Measurements from ENCODE around the gene CTTN. TPM values are rescaled to one million over a fixed set of nuclear protein-coding genes. Genes with fewer than 3 reads are reported as not detected.
A peak's percentile ranks its signal among the peaks of the same experiment; 100 is the strongest.

Gene CTTN
- total and polyA plus RNA-seq, 5 donors = 67.7 to 117 (median 84.7) TPM

GRCh38 chr11:70360211-70360610 lies 38.1 kb upstream of the CTTN start:
- no peak for ATAC-seq
- intact Hi-C loops (cut with DNase I) = no loop called here
- Histone ChIP-seq H3K4me3 (ENCODE audit: low read length) (no peak overlapping the region), H3K27me3 (ENCODE audit: control insufficient read depth, insufficient read depth) (no peaks in the 10 kb centered on the region), H3K4me1 (ENCODE audit: control insufficient read depth, insufficient read depth, low read length) (no peaks in the 10 kb centered on the region), H3K27ac (ENCODE audit: low read length) (no peak overlapping the region), H3K9me3 (ENCODE audit: control insufficient read depth, low read length) (no peaks in the 10 kb centered on the region)
- 57% methylated on average over 6 of the region's 6 CpGs for WGBS
- DNase-seq = peak in 2 of 3 donors; percentile 56 to 62

DNA sequence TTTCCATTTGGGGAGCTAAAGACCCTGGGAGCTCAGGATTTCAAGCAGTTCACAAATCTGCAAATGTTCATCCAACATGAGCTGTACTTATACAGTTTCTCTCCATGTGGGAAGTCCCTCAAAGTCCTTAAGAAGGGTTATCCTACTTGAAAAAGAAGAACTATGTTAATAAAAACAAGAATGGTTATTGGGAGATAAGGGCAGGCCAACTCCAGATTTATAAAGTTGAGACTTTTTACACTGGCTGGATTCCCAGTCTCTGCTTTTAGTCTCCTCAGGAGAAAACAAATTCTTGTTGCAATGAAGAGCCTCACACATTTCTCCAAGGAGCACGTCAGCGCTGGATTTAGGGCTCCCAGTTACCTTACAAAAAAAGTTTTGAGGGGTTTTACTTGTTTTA lies 34.2 kb upstream of the CTTN start:
- H3K4me1 ChIP-seq (ENCODE audit: control insufficient read depth, insufficient read depth, low read length) = no peaks in the 10 kb centered on the region
- WGBS = 67% methylated on average over 2 of the region's 2 CpGs
- DNase-seq (no peak), ATAC-seq (peak in 1 of 2 donors; percentile 63)
- no peak overlapping the region for H3K4me3 ChIP-seq (ENCODE audit: low read length)
- no peaks in the 10 kb centered on the region for H3K9me3 ChIP-seq (ENCODE audit: control insufficient read depth, low read length)
- intact Hi-C loops (cut with DNase I) = no loop called here
- no peaks in the 10 kb centered on the region for H3K27me3 ChIP-seq (ENCODE audit: control insufficient read depth, insufficient read depth)
- H3K27ac ChIP-seq (ENCODE audit: low read length) = no peak overlapping the region

- no peak overlapping the region for H3K4me3 ChIP-seq (ENCODE audit: low read length)
- ATAC-seq (no peak), DNase-seq (no peak)
- H3K9me3 ChIP-seq (ENCODE audit: control insufficient read depth, low read length) = no peaks in the 10 kb centered on the region
- H3K4me1 ChIP-seq (ENCODE audit: control insufficient read depth, insufficient read depth, low read length) = no peaks in the 10 kb centered on the region
- no peaks in the 10 kb centered on the region for H3K27me3 ChIP-seq (ENCODE audit: control insufficient read depth, insufficient read depth)
- intact Hi-C loops (cut with DNase I) = no loop called here
- WGBS = 83% methylated on average over 25 of the region's 25 CpGs
- H3K27ac ChIP-seq (ENCODE audit: low read length) = peak overlapping the region; percentile 38
Observed at GRCh38 chr11:70364745-70365543, 33.4 kb upstream of the CTTN start.

GRCh38 chr11:70365544-70365927 lies 32.8 kb upstream of the CTTN start:
- DNase-seq (no peak), ATAC-seq (no peak)
- Histone ChIP-seq H3K9me3 (ENCODE audit: control insufficient read depth, low read length) (no peaks in the 10 kb centered on the region), H3K27ac (ENCODE audit: low read length) (no peak overlapping the region), H3K4me3 (ENCODE audit: low read length) (no peak overlapping the region), H3K27me3 (ENCODE audit: control insufficient read depth, insufficient read depth) (no peaks in the 10 kb centered on the region), H3K4me1 (ENCODE audit: control insufficient read depth, insufficient read depth, low read length) (no peaks in the 10 kb centered on the region)
- WGBS = 89% methylated on average over 3 of the region's 3 CpGs
- intact Hi-C loops (cut with DNase I) = no loop called here

DNA sequence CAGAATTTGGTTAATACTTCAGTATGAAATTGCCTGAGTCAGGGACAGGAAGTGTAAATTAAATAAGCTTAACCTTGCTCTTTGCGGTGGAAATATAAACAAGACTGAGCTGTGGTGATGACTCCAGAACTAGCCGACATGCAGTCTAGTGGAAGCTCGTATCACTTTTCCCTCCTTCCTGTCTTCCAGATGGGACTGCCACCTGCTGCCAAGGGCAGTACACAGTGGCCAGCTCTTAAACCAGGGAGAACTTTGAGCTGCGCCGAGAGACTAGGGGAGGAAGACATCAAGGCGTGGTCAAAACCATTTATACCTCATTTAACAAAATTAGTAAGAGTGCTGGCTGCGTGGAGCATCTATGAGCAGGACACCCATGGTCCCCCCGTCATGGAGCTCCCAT lies 31.3 kb upstream of the CTTN start:
- Histone ChIP-seq H3K27me3 (ENCODE audit: control insufficient read depth, insufficient read depth) (no peaks in the 10 kb centered on the region), H3K4me3 (ENCODE audit: low read length) (no peak overlapping the region), H3K4me1 (ENCODE audit: control insufficient read depth, insufficient read depth, low read length) (no peaks in the 10 kb centered on the region), H3K27ac (ENCODE audit: low read length) (no peak overlapping the region), H3K9me3 (ENCODE audit: control insufficient read depth, low read length) (no peaks in the 10 kb centered on the region)
- DNase-seq = no peak
- intact Hi-C loops (cut with DNase I) = no loop called here
- 81% methylated on average over 8 of the region's 8 CpGs for WGBS
- ATAC-seq = no peak

DNA sequence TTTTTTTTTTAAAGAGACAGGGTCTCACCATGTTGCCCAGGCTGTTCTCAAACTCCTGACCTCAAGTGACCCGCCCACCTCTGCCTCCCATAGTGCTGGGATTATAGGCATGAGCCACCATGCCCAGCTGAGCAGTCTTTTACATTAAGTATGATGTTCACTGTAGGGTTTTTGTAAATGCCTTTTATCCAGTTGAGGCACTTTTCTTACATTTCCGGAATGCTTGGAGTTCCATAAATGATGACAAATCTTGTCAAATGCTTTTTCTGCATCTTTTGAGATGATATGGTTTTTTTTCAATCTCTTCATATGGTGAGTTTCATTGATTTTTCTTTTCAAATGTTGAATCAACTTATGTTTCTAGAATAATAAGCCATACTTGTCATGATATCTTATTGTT lies 29.4 kb upstream of the CTTN start:
- H3K27ac ChIP-seq (ENCODE audit: low read length) = no peak overlapping the region
- no peak for DNase-seq
- no peak overlapping the region for H3K4me3 ChIP-seq (ENCODE audit: low read length)
- WGBS = 90% methylated on average over 2 of the region's 2 CpGs
- intact Hi-C loops (cut with DNase I) = no loop called here
- no peaks in the 10 kb centered on the region for H3K9me3 ChIP-seq (ENCODE audit: control insufficient read depth, low read length)
- no peak for ATAC-seq
- no peaks in the 10 kb centered on the region for H3K27me3 ChIP-seq (ENCODE audit: control insufficient read depth, insufficient read depth)
- no peaks in the 10 kb centered on the region for H3K4me1 ChIP-seq (ENCODE audit: control insufficient read depth, insufficient read depth, low read length)

DNA sequence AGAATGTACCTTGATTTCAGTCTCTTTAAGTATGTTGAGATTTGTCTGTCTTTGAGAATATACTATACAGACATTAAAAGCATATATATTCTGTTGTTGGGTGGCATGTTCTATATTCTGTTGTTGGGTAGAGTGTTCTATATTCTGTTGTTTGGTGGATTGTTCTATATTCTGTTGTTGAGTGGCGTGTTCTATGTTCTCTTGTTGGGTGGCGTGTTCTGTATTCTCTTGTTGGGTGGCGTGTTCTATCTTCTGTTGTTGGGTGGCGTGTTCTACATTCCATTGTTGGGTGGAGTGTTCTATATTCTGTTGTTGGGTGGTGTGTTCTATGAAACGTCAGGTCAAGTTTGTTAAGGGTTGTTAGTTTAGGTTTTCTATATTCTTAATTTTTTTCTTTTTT lies 27.1 kb upstream of the CTTN start:
- no peak for DNase-seq
- WGBS = 76% methylated on average over 5 of the region's 5 CpGs
- Histone ChIP-seq H3K4me1 (ENCODE audit: control insufficient read depth, insufficient read depth, low read length) (no peaks in the 10 kb centered on the region), H3K27ac (ENCODE audit: low read length) (no peak overlapping the region), H3K9me3 (ENCODE audit: control insufficient read depth, low read length) (no peaks in the 10 kb centered on the region), H3K4me3 (ENCODE audit: low read length) (no peak overlapping the region), H3K27me3 (ENCODE audit: control insufficient read depth, insufficient read depth) (no peaks in the 10 kb centered on the region)
- ATAC-seq = peak; percentile 67 to 69
- intact Hi-C loops (cut with DNase I) = no loop called here

DNA sequence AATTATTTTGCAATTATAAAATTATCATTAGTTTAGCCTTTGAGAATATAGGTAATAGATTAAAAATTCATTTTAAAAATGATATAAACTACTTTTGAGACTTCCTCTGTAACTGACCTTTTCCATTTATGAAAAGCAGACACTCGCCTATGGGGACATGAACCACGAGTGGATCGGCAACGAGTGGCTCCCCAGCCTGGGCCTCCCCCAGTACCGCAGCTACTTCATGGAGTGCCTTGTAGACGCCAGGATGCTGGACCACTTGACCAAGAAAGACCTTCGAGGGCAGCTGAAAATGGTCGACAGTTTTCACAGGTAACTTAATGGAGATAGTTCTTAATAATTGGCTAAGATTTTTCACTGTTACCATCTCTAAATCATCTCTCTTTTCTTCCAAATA lies 26.3 kb upstream of the CTTN start:
- no peaks in the 10 kb centered on the region for H3K27me3 ChIP-seq (ENCODE audit: control insufficient read depth, insufficient read depth)
- no peaks in the 10 kb centered on the region for H3K9me3 ChIP-seq (ENCODE audit: control insufficient read depth, low read length)
- intact Hi-C loops (cut with DNase I) = no loop called here
- ATAC-seq (no peak), DNase-seq (no peak)
- 93% methylated on average over 8 of the region's 8 CpGs for WGBS
- no peak overlapping the region for H3K27ac ChIP-seq (ENCODE audit: low read length)
- no peaks in the 10 kb centered on the region for H3K4me1 ChIP-seq (ENCODE audit: control insufficient read depth, insufficient read depth, low read length)
- no peak overlapping the region for H3K4me3 ChIP-seq (ENCODE audit: low read length)

DNA sequence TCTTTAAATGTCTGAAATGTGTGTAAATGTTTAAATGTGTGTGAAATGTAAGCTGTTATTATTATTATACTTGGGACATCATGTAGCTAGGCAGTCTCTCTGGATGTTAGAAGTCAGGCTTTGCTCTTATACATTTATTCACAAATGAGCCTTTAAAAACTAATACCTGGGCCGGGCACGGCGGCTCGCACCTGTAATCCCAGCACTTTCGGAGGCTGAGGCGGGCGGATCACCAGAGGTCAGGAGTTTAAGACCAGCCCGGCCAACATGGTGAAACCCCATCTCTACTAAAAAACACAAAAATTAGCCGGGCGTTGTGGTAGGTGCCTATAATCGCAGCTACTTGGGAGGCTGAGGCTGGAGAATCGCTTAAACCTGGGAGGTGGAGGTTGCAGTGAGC lies 21.7 kb upstream of the CTTN start:
- intact Hi-C loops (cut with DNase I) = no loop called here

GRCh38 chr11:70377645-70378044 lies 20.7 kb upstream of the CTTN start:
- ATAC-seq (no peak), DNase-seq (no peak)
- Histone ChIP-seq H3K9me3 (ENCODE audit: control insufficient read depth, low read length) (no peaks in the 10 kb centered on the region), H3K27ac (ENCODE audit: low read length) (no peak overlapping the region), H3K4me3 (ENCODE audit: low read length) (no peak overlapping the region), H3K4me1 (ENCODE audit: control insufficient read depth, insufficient read depth, low read length) (no peaks in the 10 kb centered on the region), H3K27me3 (ENCODE audit: control insufficient read depth, insufficient read depth) (no peaks in the 10 kb centered on the region)
- intact Hi-C loops (cut with DNase I) = no loop called here
- WGBS = 91% methylated on average over 8 of the region's 8 CpGs

More for the DNA sequence above, 21.7 kb upstream of the CTTN start:
- Histone ChIP-seq H3K9me3 (ENCODE audit: control insufficient read depth, low read length) (no peaks in the 10 kb centered on the region), H3K4me1 (ENCODE audit: control insufficient read depth, insufficient read depth, low read length) (no peaks in the 10 kb centered on the region), H3K27ac (ENCODE audit: low read length) (no peak overlapping the region), H3K4me3 (ENCODE audit: low read length) (no peak overlapping the region), H3K27me3 (ENCODE audit: control insufficient read depth, insufficient read depth) (no peaks in the 10 kb centered on the region)
- WGBS = 96% methylated on average over 12 of the region's 12 CpGs
- DNase-seq = no peak
- ATAC-seq = no peak

DNA sequence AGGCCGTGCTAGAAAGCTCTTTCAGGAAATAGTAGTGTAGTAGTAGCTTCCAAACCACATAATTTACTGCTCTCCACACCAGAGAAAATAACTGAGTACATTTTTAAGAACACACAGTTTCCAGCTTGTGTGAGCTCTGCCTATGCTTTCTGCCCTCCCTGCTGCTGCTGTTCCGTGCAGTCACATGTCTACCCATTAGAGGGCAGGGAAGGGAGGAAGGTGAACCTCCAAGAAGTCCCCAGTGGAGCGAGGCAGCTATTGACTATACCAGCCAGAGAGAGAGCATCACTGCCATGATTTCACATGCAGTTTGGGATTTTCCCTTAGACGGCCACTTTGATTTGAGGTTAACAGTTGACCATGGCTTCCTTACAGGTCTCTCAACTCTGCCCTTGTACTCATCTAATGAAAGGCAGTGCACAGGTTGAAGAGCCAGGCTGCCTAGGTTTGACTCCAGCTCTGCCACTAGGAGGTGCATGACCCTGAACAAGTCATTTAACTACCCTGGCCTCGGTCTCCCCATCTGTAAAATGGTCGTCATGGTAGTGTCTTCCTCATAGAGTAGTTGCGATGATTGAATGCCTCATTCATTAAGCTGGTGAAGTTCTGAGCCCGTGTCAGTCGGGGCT lies 19.7 kb upstream of the CTTN start:
- Histone ChIP-seq H3K4me3 (ENCODE audit: low read length) (no peak overlapping the region), H3K9me3 (ENCODE audit: control insufficient read depth, low read length) (no peaks in the 10 kb centered on the region), H3K27me3 (ENCODE audit: control insufficient read depth, insufficient read depth) (no peaks in the 10 kb centered on the region), H3K4me1 (ENCODE audit: control insufficient read depth, insufficient read depth, low read length) (no peaks in the 10 kb centered on the region), H3K27ac (ENCODE audit: low read length) (no peak overlapping the region)
- ATAC-seq (no peak), DNase-seq (no peak)
- intact Hi-C loops (cut with DNase I) = no loop called here
- WGBS = 93% methylated on average over 9 of the region's 9 CpGs

All from right cardiac atrium (tissue), 5 donors.